Measurements from ENCODE around the gene HMG20A.

GRCh38 chr15:77376770-77377169 lies 43.9 kb upstream of the HMG20A start:
- TF ChIP-seq POLR2A (IDR thresholded peaks at IDR 0.05): no peak
- TF ChIP-seq CTCF (IDR thresholded peaks at IDR 0.05): no peak
- TF ChIP-seq POLR2AphosphoS5 (IDR thresholded peaks at IDR 0.05): no peak

Data from prostate gland (tissue), 2 donors.